Endodermal cell (in vitro differentiated cells): ENCODE measurements around the gene ERAP2. TPM values are rescaled to one million over a fixed set of nuclear protein-coding genes. Genes with fewer than 3 reads are reported as not detected.

ENCODE experiments used
- DNase-seq: peaks from one replicate; pipeline ENCODE4 v3.0.0-alpha.2; 2017
- H3K27ac ChIP-seq: 2 replicates; pipeline ENCODE4 v1.5.1; 2013; ENCODE audit warnings: mild to moderate bottlenecking, low read depth, low read length, moderate library complexity
- H3K27me3 ChIP-seq: 2 replicates; pipeline ENCODE4 v1.6.1; 2013; ENCODE audit warnings: mild to moderate bottlenecking, low read length, moderate library complexity; ENCODE audit not compliant: insufficient read depth, control insufficient read depth, poor library complexity, severe bottlenecking
- H3K36me3 ChIP-seq: 2 replicates; pipeline ENCODE4 v1.7.0; 2013; ENCODE audit warnings: mild to moderate bottlenecking, low read length, moderate library complexity; ENCODE audit not compliant: control insufficient read depth, insufficient read depth
- H3K4me1 ChIP-seq: one replicate; pipeline ENCODE4 v1.7.0; 2013; ENCODE audit warnings: low read length; ENCODE audit not compliant: control insufficient read depth, insufficient read depth
- H3K4me3 ChIP-seq: 2 replicates; pipeline ENCODE4 v1.5.1; 2013; ENCODE audit warnings: mild to moderate bottlenecking, low read length, moderate library complexity
- H3K9ac ChIP-seq: 2 replicates; pipeline ENCODE4 v1.6.1; 2013; ENCODE audit warnings: mild to moderate bottlenecking, low read length, moderate library complexity; ENCODE audit not compliant: poor library complexity, severe bottlenecking; ENCODE audit errors: extremely low read depth
- H3K9me3 ChIP-seq: 2 replicates; pipeline ENCODE4 v1.6.1; 2013; ENCODE audit warnings: mild to moderate bottlenecking, low read length, moderate library complexity; ENCODE audit not compliant: control insufficient read depth
- H3K27ac Mint-ChIP-seq: 2 replicates; pipeline ENCODE4 v1.8.0; 2020; ENCODE audit warnings: mixed read lengths
- H3K27me3 Mint-ChIP-seq: 2 replicates; pipeline ENCODE4 v1.8.0; 2021; ENCODE audit warnings: mild to moderate bottlenecking, mixed read lengths; ENCODE audit not compliant: insufficient read depth
- H3K36me3 Mint-ChIP-seq: 2 replicates; pipeline ENCODE4 v1.8.0; 2020; ENCODE audit warnings: low read depth, mixed read lengths
- H3K4me1 Mint-ChIP-seq: 2 replicates; pipeline ENCODE4 v1.8.0; 2020; ENCODE audit warnings: mixed read lengths
- H3K4me3 Mint-ChIP-seq: 2 replicates; pipeline ENCODE4 v1.8.0; 2020; ENCODE audit warnings: mild to moderate bottlenecking, moderate library complexity, mixed read lengths
- H3K9me3 Mint-ChIP-seq: 2 replicates; pipeline ENCODE4 v1.8.0; 2020; ENCODE audit warnings: mild to moderate bottlenecking, mixed read lengths
- CTCF ChIP-seq: fragments of 200-600 bp; sonication (generic); conservative IDR thresholded peaks from 2 replicates; pipeline ENCODE4 v1.5.0; 2021; ENCODE audit warnings: antibody characterized with exemption, mild to moderate bottlenecking
- WGBS, 2 experiments: methylation state at CpG; one replicate each; pipeline versions ENCODE4 v1.1.5 to v1.1.7; 2013; ENCODE audit warnings: missing lambda C conversion rate in 2 of 2, mixed read lengths in 1 of 2; ENCODE audit not compliant: insufficient coverage in 1 of 2, insufficient read length in 1 of 2; 5-methylcytosine and 5-hydroxymethylcytosine counted together
- total RNA-seq, 2 donors: library from RNA; stranded (reverse); fragmentation: NEBNext Ultra II Directional in 1 of 2; extraction: Animal tissue kit (Norgen Biotek cat#: 25700) in 1 of 2; gene quantifications; 2 replicates in 1 of 2; 3 replicates in 1 of 2; pipeline ENCODE4 v1.2.1, GENCODE V29; 2021

Gene ERAP2
- total RNA-seq, 2 donors from 2014 or later, result not detected

- Histone ChIP-seq H3K27ac (no peak overlapping the region), H3K4me1 (no peaks in the 10 kb centered on the region), H3K9ac (no peak overlapping the region), H3K36me3 (no peaks in the 10 kb centered on the region), H3K27me3 (no peaks in the 10 kb centered on the region), H3K4me3 (no peak overlapping the region), H3K9me3 (peaks cover 3% of the 10 kb centered on the region)
- WGBS, 2 experiments, result 100% methylated on average over 1 of the region's 1 CpG
- no peak for DNase-seq
- TF ChIP-seq CTCF, result no peak
- H3K27ac Mint-ChIP-seq, result no peak overlapping the region
- H3K4me1 Mint-ChIP-seq, result peaks cover 5% of the 10 kb centered on the region
- peaks cover 2% of the 10 kb centered on the region for H3K36me3 Mint-ChIP-seq
- H3K9me3 Mint-ChIP-seq, result peaks cover 2% of the 10 kb centered on the region
- H3K4me3 Mint-ChIP-seq, result no peak overlapping the region
- H3K27me3 Mint-ChIP-seq, result peaks cover 7% of the 10 kb centered on the region
These were observed 66.6 kb downstream of the ERAP2 start for GRCh38 chr5:96942911-96943310.

- H3K27ac ChIP-seq, result no peak overlapping the region
- no peak for DNase-seq
- WGBS, 2 experiments, result 94 to 100% methylated on average over 1 of the region's 1 CpG
These were observed 67.5 kb downstream of the ERAP2 start for GRCh38 chr5:96943799-96944198.

GRCh38 chr5:96945144-96945897, 69.0 kb downstream of the ERAP2 start:
- no peaks in the 10 kb centered on the region for H3K27me3 Mint-ChIP-seq
- Histone ChIP-seq H3K9me3 (peaks cover 21% of the 10 kb centered on the region), H3K27ac (no peak overlapping the region), H3K36me3 (no peaks in the 10 kb centered on the region), H3K4me1 (no peaks in the 10 kb centered on the region), H3K9ac (no peak overlapping the region), H3K4me3 (no peak overlapping the region), H3K27me3 (no peaks in the 10 kb centered on the region)
- no peak overlapping the region for H3K27ac Mint-ChIP-seq
- H3K9me3 Mint-ChIP-seq, result peaks cover 14% of the 10 kb centered on the region
- WGBS, 2 experiments, result 20 to 72% methylated on average over 1 to 5 of the region's 5 CpGs
- TF ChIP-seq CTCF, result no peak
- H3K36me3 Mint-ChIP-seq, result peaks cover 7% of the 10 kb centered on the region
- peaks cover 5% of the 10 kb centered on the region for H3K4me1 Mint-ChIP-seq
- H3K4me3 Mint-ChIP-seq, result no peak overlapping the region
- no peak for DNase-seq

More at GRCh38 chr5:96943799-96944198, 67.5 kb downstream of the ERAP2 start:
- no peaks in the 10 kb centered on the region for H3K4me1 ChIP-seq
- no peak for TF ChIP-seq CTCF
- H3K27me3 ChIP-seq, result no peaks in the 10 kb centered on the region
- no peak overlapping the region for H3K4me3 Mint-ChIP-seq
- H3K27ac Mint-ChIP-seq, result no peak overlapping the region
- peaks cover 2% of the 10 kb centered on the region for H3K36me3 Mint-ChIP-seq
- no peak overlapping the region for H3K4me3 ChIP-seq
- peaks cover 5% of the 10 kb centered on the region for H3K4me1 Mint-ChIP-seq
- H3K27me3 Mint-ChIP-seq, result no peaks in the 10 kb centered on the region
- H3K36me3 ChIP-seq, result no peaks in the 10 kb centered on the region
- H3K9ac ChIP-seq, result no peak overlapping the region
- H3K9me3 Mint-ChIP-seq, result peaks cover 2% of the 10 kb centered on the region
- peaks cover 9% of the 10 kb centered on the region for H3K9me3 ChIP-seq
